ENCODE measurements around the gene PRR14L.

DNA sequence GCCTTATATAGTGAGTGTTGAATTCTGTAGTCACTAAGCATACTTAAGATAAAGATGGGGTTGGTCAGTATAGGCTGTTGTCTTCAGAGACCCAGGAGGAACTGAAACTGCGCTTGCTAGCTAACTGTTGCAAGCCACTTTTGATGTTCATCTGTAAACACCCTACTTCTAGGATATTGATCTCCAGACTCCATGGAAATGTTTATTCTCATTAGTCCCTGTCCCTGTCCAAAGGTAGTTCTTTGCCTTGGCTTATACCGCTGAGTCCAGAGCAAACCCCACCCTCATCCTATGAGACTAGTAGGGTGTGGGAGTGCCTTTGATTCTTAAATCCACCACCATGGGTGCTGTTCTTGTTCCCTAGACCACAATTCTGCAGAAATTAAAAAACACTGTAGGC lies 40.3 kb upstream of the PRR14L start:
- TF ChIP-seq, protein P1, sequence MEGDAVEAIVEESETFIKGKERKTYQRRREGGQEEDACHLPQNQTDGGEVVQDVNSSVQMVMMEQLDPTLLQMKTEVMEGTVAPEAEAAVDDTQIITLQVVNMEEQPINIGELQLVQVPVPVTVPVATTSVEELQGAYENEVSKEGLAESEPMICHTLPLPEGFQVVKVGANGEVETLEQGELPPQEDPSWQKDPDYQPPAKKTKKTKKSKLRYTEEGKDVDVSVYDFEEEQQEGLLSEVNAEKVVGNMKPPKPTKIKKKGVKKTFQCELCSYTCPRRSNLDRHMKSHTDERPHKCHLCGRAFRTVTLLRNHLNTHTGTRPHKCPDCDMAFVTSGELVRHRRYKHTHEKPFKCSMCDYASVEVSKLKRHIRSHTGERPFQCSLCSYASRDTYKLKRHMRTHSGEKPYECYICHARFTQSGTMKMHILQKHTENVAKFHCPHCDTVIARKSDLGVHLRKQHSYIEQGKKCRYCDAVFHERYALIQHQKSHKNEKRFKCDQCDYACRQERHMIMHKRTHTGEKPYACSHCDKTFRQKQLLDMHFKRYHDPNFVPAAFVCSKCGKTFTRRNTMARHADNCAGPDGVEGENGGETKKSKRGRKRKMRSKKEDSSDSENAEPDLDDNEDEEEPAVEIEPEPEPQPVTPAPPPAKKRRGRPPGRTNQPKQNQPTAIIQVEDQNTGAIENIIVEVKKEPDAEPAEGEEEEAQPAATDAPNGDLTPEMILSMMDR (conservative IDR thresholded peaks at IDR 0.05) = no peak
- TF ChIP-seq ZFX (IDR thresholded peaks at IDR 0.05) = no peak

Data from C4-2B (cell line).